Measurements from ENCODE around the gene DIRAS1.
"Not testable (repeated sequence)": the region's sequence is repeated elsewhere in the genome, so short reads cannot be mapped to it uniquely, and the experiment has no call there.

The DIRAS1 gene

DNA sequence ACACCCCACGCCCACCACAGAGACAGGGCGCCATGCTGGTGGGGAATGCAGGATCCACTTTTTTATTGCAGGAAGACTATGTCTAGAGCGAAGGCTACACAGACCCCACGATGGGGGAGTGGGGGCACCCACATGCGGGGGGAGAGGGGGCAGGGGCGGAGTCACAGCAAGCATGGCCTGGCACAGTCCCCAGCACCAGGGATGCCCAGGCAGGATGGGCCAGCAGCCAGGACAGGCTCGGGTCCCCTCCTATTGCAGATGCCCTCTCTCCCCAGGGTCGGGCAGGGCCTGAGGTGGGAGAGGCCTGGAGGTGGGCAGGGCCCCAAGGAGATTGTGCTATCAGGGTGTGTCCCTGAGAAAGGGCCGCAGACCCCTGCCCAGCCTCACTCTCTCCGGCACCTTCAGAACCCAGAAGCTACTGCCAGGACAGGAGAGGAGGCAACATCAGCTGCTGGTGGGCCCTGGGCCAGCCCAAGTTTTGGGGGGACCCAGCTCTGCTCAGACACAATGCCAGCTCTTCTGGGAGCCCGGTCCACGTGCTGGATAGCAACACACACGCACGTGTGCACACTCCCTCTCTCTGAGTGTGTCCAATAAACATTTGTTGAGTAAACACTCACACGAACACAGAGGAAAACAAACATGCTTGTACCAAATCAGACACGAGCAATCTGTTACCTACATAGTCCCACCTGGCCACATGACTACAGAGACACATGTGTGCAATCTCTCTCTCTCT lies 6.5 kb downstream of the DIRAS1 start:
- FAIRE-seq (no peak), DNase-seq (ENCODE audit: insufficient read length, low spot score) (no peak)
- TF ChIP-seq, protein P1, sequence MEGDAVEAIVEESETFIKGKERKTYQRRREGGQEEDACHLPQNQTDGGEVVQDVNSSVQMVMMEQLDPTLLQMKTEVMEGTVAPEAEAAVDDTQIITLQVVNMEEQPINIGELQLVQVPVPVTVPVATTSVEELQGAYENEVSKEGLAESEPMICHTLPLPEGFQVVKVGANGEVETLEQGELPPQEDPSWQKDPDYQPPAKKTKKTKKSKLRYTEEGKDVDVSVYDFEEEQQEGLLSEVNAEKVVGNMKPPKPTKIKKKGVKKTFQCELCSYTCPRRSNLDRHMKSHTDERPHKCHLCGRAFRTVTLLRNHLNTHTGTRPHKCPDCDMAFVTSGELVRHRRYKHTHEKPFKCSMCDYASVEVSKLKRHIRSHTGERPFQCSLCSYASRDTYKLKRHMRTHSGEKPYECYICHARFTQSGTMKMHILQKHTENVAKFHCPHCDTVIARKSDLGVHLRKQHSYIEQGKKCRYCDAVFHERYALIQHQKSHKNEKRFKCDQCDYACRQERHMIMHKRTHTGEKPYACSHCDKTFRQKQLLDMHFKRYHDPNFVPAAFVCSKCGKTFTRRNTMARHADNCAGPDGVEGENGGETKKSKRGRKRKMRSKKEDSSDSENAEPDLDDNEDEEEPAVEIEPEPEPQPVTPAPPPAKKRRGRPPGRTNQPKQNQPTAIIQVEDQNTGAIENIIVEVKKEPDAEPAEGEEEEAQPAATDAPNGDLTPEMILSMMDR (IDR thresholded peaks at IDR 0.05; ENCODE audit: insufficient read depth, missing control alignments): no peak

DNA sequence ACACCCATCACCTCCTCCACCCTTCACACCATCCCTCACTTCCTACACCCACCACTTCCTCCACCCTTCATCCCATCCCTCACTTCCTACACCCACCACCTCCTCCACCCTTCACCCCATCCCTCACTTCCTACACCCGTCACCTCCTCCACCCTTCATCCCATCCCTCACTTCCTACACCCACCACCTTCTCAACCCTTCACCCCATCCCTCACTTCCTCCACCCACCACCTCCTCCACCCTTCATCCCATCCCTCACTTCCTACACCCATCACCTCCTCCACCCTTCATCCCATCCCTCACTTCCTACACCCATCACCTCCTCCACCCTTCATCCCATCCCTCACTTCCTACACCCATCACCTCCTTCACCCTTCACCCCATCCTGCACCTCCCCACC lies 7.1 kb downstream of the DIRAS1 start:
- DNase-seq (ENCODE audit: insufficient read length, low spot score); FAIRE-seq: not testable (repeated sequence)

DNA sequence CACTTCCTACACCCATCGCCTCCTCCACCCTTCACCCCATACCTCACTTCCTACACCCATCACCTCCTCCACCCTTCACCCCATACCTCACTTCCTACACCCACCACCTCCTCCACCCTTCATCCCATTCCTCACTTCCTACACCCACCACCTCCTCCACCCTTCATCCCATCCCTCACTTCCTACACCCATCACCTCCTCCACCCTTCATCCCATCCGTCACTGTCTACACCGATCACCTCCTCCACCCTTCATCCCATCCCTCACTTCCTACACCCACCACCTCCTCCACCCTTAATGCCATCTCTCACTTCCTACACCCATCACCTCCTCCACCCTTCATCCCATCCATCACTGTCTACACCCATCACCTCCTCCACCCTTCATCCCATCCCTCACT lies 8.0 kb downstream of the DIRAS1 start:
- not testable (repeated sequence) for DNase-seq (ENCODE audit: insufficient read length, low spot score); FAIRE-seq

DNA sequence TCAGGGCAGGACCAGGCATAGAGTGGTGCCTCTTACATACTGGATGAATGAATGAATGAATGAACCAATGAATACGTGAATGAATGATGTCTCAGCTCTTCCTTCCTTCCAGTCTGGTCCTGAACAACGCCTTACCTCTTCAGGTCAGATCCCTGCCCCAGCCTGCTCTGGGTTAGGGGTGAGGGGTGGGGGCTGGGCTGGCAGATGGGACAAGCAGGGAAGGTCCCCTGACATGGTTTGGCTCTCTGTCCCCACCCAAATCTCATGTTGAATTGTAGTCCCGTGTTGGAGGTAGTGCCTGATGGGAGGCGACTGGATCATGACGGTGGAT lies 9.3 kb downstream of the DIRAS1 start:
- TF ChIP-seq, protein P1 (IDR thresholded peaks at IDR 0.05; ENCODE audit: insufficient read depth, missing control alignments): no peak
- FAIRE-seq (no peak), DNase-seq (ENCODE audit: insufficient read length, low spot score) (no peak)

DNA sequence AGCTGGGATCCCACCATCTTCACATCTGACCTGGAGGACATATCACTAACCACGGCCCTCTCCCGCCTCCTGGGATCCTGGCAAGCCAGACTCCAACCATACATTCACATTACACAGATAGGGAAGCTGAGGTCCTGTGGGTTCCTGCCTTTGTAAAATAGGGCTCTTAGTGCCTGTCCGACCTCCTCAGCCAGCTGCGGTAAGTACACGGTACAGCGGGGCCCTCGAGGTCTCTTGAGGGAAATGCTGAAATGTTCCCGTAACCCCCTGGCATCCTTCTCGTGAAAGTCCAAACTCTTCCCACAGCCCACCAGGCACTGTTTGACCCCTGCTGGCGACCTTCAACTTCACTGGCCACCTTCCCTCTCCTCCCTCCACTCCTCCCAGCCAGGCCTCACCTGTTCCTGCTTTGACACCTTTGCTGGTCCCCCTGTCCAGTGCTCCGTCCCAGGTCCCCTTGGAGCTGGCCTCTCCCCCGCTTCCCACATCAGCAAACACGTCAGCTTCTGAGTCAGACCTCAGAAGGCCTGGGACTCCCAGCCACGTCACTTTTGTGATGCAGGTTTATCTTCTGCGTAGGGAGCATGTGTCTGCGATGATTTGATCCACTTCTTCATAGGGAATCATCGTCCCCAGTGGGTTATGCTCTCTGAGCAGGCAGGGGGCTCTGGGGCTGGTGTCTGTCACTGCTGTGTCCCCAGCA lies 9.8 kb downstream of the DIRAS1 start:
- no peak for DNase-seq (ENCODE audit: insufficient read length, low spot score)

DNA sequence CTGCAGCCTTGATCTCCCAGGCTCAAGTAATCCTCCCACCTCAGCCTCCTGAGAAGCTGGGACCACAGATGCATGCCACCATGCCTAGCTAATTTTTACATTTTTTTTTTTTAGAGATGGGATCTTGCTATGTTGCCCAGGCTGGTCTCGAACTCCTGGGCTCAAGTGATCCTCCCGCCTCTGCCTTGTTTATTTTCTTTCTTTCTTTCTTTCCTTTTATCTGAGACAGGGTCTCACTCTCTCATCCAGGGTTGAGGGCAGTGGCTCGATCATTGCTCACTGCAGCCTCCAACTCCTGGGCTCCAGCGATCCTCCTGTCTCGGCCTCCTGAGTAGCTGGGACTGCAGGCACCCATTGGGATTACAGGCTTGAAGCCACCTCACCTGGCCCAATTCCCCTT lies 14.9 kb downstream of the DIRAS1 start:
- TF ChIP-seq, protein P1 (IDR thresholded peaks at IDR 0.05; ENCODE audit: insufficient read depth, missing control alignments): no peak
- DNase-seq (ENCODE audit: insufficient read length, low spot score) (no peak), FAIRE-seq (no peak)

More for the DNA sequence above, 9.8 kb downstream of the DIRAS1 start:
- FAIRE-seq: no peak
- TF ChIP-seq, protein P1 (IDR thresholded peaks at IDR 0.05; ENCODE audit: insufficient read depth, missing control alignments): no peak

DNA sequence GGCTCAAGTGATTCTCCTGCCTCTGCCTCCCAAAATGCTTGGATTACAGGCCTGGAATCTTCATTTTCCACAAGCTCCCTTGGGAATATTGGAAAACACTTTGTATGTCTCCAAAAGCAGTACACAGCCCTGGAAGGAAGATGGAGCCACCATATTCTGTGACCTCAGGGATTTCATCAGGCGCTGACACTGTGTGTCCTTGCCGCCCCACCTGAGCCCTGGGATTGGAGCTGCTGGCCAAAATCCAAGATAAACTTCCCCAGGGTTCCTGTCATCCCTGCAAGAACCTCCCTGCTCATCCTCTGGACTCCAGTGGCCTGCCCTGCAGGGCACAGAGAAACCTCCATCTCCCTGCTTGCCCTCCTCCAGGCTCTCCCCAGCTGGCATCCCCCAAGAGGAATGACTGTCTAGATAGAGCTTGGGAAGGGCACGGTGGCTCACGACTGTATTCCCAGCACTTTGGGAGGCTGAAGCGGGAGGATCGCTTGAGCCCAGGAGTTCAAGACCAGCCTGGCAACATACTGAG lies 17.4 kb downstream of the DIRAS1 start:
- no peak for DNase-seq (ENCODE audit: insufficient read length, low spot score)
- FAIRE-seq: no peak
- TF ChIP-seq, protein P1 (IDR thresholded peaks at IDR 0.05; ENCODE audit: insufficient read depth, missing control alignments): no peak

DNA sequence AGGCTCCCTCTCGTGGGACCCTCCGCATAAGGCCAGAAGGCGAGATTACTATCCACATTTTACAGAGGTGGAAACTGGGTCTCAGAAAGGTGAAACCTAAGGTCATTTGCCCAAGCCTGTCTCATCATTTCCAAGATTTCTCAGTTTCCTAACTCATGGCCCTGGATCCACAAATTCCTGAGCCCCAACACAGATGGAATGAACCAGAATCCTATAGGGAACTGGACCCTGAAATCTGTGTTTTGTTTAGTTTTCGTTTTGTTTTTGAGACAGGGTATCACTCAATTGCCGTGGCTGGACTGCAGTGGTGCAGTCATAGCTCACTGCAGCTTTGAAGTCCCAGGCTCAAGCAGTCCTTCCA lies 18.1 kb downstream of the DIRAS1 start:
- DNase-seq (ENCODE audit: insufficient read length, low spot score) (no peak), FAIRE-seq (no peak)
- TF ChIP-seq, protein P1 (IDR thresholded peaks at IDR 0.05; ENCODE audit: insufficient read depth, missing control alignments): no peak

Data from D721Med (cell line).